Measurements from ENCODE around the gene CLIC1.

DNA sequence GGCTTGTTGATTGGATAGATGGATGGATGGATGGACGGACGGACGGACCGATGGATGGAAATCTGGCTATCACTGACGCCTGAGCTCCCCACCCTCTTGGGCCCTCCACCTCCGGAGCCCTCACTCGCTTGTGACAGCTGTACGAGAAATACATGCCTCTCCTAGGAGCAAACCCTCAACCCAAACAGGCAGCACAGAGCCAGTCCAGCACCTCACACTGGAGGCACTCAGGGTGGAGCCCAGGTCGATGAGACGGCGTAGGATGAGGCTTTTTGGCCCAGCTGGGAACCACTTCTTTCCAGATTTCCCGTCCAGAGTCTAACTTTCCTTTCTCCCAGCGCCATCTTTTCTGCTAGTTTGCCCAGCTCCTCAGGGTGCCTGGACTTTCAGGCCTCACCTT, 52.7 kb downstream of the CLIC1 start:
- TF ChIP-seq, protein P1, sequence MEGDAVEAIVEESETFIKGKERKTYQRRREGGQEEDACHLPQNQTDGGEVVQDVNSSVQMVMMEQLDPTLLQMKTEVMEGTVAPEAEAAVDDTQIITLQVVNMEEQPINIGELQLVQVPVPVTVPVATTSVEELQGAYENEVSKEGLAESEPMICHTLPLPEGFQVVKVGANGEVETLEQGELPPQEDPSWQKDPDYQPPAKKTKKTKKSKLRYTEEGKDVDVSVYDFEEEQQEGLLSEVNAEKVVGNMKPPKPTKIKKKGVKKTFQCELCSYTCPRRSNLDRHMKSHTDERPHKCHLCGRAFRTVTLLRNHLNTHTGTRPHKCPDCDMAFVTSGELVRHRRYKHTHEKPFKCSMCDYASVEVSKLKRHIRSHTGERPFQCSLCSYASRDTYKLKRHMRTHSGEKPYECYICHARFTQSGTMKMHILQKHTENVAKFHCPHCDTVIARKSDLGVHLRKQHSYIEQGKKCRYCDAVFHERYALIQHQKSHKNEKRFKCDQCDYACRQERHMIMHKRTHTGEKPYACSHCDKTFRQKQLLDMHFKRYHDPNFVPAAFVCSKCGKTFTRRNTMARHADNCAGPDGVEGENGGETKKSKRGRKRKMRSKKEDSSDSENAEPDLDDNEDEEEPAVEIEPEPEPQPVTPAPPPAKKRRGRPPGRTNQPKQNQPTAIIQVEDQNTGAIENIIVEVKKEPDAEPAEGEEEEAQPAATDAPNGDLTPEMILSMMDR (optimal IDR thresholded peaks at IDR 0.05 in 1 of 3, IDR thresholded peaks at IDR 0.05 in 1 of 3, conservative IDR thresholded peaks at IDR 0.05 in 1 of 3; ENCODE audit: extremely low read depth in 1 of 3, insufficient read depth in 2 of 3, low read length in 3 of 3): no peak
- TF ChIP-seq EZH2 (IDR thresholded peaks at IDR 0.05; ENCODE audit: low read length): no peak

Measured in keratinocyte (primary cell).